HG03280 (cell line): ENCODE results near the gene IGSF23.
"Not testable (repeated sequence)": the region's sequence is repeated elsewhere in the genome, so short reads cannot be mapped to it uniquely, and the experiment has no call there.

Experiments used
- ATAC-seq: cut with Tn5 transposase; IDR thresholded peaks from one replicate; pipeline ENCODE4 v1.9.1; 2021; ENCODE audit warnings: mild to moderate bottlenecking, moderate library complexity; ENCODE audit not compliant: unreplicated experiment

Gene IGSF23

GRCh38 chr19:44661904-44662303 lies 48.5 kb downstream of the IGSF23 start:
- no peak for ATAC-seq

DNA sequence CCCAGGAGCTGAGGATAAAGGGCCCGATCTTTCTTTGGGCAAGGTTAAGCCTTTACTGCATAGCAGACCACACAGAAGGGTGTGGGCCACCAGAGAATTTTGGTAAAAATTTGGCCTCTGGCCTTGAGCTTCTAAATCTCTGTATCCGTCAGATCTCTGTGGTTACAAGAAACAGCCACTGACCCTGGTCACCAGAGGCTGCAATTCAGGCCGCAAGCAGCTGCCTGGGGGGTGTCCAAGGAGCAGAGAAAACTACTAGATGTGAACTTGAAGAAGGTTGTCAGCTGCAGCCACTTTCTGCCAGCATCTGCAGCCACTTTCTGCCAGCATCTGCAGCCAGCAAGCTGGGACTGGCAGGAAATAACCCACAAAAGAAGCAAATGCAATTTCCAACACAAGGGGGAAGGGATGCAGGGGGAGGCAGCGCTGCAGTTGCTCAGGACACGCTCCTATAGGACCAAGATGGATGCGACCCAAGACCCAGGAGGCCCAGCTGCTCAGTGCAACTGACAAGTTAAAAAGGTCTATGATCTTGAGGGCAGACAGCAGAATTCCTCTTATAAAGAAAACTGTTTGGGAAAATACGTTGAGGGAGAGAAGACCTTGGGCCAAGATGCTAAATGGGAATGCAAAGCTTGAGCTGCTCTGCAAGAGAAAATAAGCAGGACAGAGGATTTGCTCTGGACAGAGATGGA lies 49.5 kb downstream of the IGSF23 start:
- no peak for ATAC-seq

DNA sequence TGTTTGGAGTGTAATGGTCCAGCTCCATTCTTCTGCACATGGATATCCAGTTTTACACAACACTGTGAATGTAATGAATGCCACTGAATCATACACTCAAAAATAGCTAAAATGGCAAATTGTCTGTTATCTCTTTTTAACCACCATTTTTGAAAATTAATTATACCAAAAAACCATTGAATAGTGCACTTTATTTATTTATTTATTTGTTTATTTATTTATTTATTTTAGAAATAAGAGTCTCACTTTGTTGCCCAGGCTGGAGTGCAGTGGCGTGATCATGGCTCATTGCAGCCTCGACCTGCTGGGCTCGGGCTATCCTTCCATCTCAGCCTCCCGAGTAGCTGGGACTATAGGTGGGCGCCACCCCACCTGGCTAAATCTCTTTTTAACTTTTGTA lies 50.6 kb downstream of the IGSF23 start:
- ATAC-seq = no peak

DNA sequence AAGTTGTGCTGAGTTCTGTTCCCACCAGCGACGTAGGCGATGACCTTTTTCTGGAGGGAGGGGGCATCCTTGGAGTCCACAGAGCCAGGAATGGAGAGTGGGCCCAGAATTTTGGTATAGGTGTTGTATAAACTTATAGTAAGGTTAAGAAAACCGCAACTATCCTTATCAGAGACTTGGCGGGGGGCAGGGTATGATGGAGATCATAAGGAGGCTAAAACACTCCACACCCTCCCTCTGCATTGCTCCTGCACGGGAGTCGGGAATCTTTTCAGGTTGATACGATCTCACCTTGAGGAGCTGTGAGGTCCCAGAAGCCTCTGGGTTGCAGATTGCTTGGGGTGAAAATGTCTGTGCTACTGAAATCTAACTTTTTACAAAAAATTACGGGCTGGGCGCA lies 51.6 kb downstream of the IGSF23 start:
- ATAC-seq = no peak

DNA sequence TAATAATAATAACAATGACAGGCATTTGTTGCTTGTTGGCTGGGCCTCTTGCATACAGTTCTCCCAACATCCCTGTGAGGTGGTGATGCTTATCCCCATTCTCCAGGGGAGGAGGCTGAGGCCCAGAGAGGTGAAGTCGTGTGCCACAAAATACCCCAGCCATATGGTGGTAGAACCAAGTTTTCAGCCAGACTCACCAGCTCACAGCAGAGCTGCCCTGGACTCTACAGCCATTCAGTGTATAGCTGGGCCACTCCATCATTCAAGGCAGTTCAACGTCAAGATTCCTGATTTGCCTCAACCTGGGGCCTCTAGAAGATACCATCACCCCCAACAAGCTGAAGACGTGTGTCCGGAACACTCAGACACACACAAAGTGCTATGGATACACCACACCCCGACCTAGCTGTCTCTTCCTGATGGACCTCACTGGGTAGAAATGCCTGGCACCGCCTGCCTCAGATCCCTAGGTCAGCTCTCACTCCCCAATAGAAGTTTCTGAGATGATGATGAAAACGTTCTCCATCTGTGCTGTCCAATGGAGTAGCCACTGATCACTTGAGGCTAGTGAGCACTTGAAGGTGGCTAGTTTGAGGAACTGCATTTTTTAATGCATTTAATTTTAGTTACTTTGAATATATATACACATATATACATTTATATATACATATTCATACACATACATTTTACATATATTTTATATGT lies 53.6 kb downstream of the IGSF23 start:
- ATAC-seq = no peak

- ATAC-seq = no peak
Observed at GRCh38 chr19:44668985-44669764, 55.8 kb downstream of the IGSF23 start.

GRCh38 chr19:44670027-44670426 lies 56.7 kb downstream of the IGSF23 start:
- not testable (repeated sequence) for ATAC-seq

GRCh38 chr19:44671400-44671799 lies 58.0 kb downstream of the IGSF23 start, which contains the start of gene CEACAM19:
Gene CEACAM19, plus strand, starts transcription at chr19:44671482. Its CDS starts 450 bp downstream, at chr19:44671932.
- ATAC-seq = no peak

GRCh38 chr19:44672226-44672625 lies 58.9 kb downstream of the IGSF23 start:
- ATAC-seq = no peak

GRCh38 chr19:44673510-44673909 lies 60.1 kb downstream of the IGSF23 start:
- no peak for ATAC-seq

GRCh38 chr19:44675521-44675920 lies 62.2 kb downstream of the IGSF23 start:
- no peak for ATAC-seq

- ATAC-seq = no peak
Observed at GRCh38 chr19:44677019-44677811, 63.9 kb downstream of the IGSF23 start.

DNA sequence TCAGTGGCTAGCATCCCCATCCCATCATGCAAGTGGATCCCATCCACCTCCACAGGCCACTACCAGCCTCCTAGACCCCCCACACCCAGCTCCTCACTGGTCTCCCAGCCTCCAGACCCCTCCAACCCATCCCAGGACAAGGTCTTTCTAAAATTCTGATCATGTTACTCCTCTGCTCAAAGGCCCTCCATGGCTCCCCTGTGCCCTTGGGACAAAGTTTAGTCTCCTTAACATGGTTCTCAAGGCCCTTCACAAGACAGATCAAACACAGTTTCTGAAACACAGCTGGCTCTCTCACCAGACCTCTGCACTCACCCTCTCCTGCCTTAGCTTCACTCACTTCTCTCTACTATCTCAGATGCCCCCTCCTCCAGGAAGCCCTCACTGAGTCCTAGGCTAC lies 67.2 kb downstream of the IGSF23 start:
- ATAC-seq = no peak

GRCh38 chr19:44681992-44682790 lies 68.8 kb downstream of the IGSF23 start:
- no peak for ATAC-seq

DNA sequence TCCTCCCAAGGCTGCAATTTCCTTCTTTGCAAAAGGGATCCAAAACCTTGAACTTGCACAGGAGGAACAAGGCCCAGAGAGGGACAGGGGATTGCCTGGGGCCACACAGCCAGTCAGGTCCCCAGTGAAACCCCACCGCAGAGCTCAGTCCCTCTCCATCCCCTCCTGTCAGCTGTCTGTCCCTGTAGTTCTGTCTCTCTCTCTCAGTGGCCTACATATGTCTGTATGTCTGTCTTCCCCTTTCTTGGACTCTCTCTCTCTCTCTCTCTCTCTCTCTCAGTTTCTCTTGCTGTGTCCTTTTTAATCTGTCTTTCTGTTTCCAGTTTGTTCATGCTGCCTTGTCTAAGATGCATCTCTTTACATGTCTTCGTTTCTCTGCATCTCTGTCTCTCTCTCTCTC lies 69.4 kb downstream of the IGSF23 start:
- ATAC-seq = no peak

GRCh38 chr19:44683434-44684210 lies 70.3 kb downstream of the IGSF23 start:
- ATAC-seq = no peak

GRCh38 chr19:44684396-44684795 lies 71.0 kb downstream of the IGSF23 start:
- not testable (repeated sequence) for ATAC-seq

DNA sequence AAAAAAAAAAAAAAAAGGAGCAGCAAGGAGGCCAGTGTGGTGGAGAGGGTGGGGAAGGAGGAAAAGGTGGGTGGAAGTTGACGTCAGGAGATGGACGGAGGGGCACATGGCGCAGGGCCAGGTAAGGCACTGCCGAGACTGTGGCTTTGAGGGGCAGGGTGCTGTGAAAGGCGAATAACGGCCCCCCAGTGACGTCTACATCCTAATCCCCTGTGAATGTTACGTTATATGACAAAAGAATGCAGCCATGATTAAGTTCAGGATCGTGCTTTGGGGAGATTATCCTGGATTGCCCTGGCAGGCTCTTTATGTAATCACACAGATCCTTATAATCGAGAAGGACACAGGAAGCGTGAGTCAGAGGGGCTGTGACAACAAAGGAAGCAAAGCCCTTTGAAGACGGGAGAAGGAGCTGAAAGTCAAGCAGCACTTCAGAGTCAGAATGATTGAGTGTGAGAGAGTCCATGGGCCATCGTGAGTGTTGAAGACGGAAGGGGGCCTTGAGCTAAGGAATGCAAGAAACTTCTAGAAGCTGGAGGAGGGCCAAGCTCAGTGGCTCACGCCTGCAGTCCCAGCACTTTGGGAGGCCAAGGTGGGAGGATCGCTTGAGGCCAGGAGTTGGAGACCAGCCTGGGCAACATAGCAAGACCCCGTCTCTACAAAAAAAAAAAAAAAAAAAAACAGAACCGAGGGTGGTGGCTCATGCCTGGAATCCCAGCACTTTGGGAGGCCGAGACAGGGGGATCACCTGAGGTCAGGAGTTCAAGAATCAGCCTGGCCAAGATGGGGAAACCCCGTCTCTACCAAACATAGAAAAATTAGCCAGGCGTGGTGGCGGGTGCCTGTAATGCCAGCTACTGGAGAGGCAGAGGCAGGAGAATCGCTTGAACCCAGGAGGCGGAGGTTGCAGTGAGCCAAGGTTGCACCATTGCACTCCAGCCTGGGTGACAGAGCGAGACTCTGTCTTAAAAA lies 71.8 kb downstream of the IGSF23 start:
- ATAC-seq = no peak
